Hepatocyte (in vitro differentiated cells): ENCODE measurements around the gene NF2. TPM values are rescaled to one million over a fixed set of nuclear protein-coding genes. Genes with fewer than 3 reads are reported as not detected.

ENCODE experiments used
- DNase-seq: peaks from one replicate; pipeline ENCODE4 v3.0.0-alpha.2; 2016; ENCODE audit warnings: low spot score
- H2AFZ ChIP-seq: fragments of 200-600 bp; sonication (generic); 2 replicates; pipeline ENCODE4 v1.6.0; 2016; ENCODE audit warnings: antibody characterized with exemption, mild to moderate bottlenecking
- H3K27ac ChIP-seq: fragments of 200-600 bp; sonication (generic); 2 replicates; pipeline ENCODE4 v1.5.1; 2016; ENCODE audit warnings: mild to moderate bottlenecking
- H3K27me3 ChIP-seq: fragments of 200-600 bp; sonication (generic); 2 replicates; pipeline ENCODE4 v1.6.1; 2016
- H3K36me3 ChIP-seq: fragments of 200-600 bp; sonication (generic); replicated peaks from 2 replicates; pipeline ENCODE4 v1.5.1; 2016; ENCODE audit warnings: low read depth; ENCODE audit not compliant: insufficient read depth
- H3K4me1 ChIP-seq: fragments of 200-600 bp; sonication (generic); 2 replicates; pipeline ENCODE4 v1.5.1; 2016; ENCODE audit warnings: mild to moderate bottlenecking, moderate library complexity; ENCODE audit not compliant: insufficient read depth
- H3K4me2 ChIP-seq: fragments of 200-600 bp; sonication (generic); 2 replicates; pipeline ENCODE4 v1.6.0; 2016
- H3K4me3 ChIP-seq: fragments of 200-600 bp; sonication (generic); 2 replicates; pipeline ENCODE4 v1.5.1; 2016; ENCODE audit warnings: mild to moderate bottlenecking
- H3K79me2 ChIP-seq: fragments of 200-600 bp; sonication (generic); 2 replicates; pipeline ENCODE4 v1.6.0; 2017; ENCODE audit warnings: mild to moderate bottlenecking
- H3K9me2 ChIP-seq: fragments of 200-600 bp; sonication (generic); replicated peaks from 2 replicates; pipeline ENCODE4 v1.6.0; 2017; ENCODE audit warnings: mild to moderate bottlenecking; ENCODE audit not compliant: insufficient read depth
- H3K9me3 ChIP-seq: fragments of 200-600 bp; sonication (generic); 2 replicates; pipeline ENCODE4 v1.5.1; 2016; ENCODE audit warnings: low read depth, mild to moderate bottlenecking
- H4K20me1 ChIP-seq: fragments of 200-600 bp; sonication (generic); 2 replicates; pipeline ENCODE4 v1.6.0; 2016; ENCODE audit warnings: mild to moderate bottlenecking; ENCODE audit not compliant: insufficient read depth, poor library complexity, severe bottlenecking
- CTCF ChIP-seq: fragments of 200-600 bp; sonication (generic); IDR thresholded peaks from 2 replicates; pipeline ENCODE4 v1.5.1; 2016; ENCODE audit warnings: antibody characterized with exemption, mild to moderate bottlenecking; ENCODE audit not compliant: poor library complexity
- EZH2 ChIP-seq: fragments of 200-600 bp; sonication (generic); IDR thresholded peaks from 2 replicates; pipeline ENCODE4 v1.6.1; 2016; ENCODE audit warnings: antibody characterized with exemption, mild to moderate bottlenecking, borderline replicate concordance
- EZH2phosphoT487 ChIP-seq: fragments of 200-600 bp; sonication (generic); IDR thresholded peaks from one replicate; pipeline ENCODE4 v1.6.1; 2018; ENCODE audit warnings: antibody characterized with exemption, mild to moderate bottlenecking, low read depth, moderate library complexity; ENCODE audit not compliant: unreplicated experiment, severe bottlenecking
- WGBS: methylation state at CpG from one replicate; pipeline ENCODE4 v1.1.6; 2016; ENCODE audit warnings: low lambda C conversion rate; ENCODE audit errors: missing lambda C conversion rate; 5-methylcytosine and 5-hydroxymethylcytosine counted together
- polyA plus RNA-seq: library from polyadenylated mRNA; unstranded; fragments of >200 nt; fragmentation: Nextera tagmentation; extraction: Ambion mirVana; gene quantifications from 2 replicates; pipeline ENCODE4 v1.2.1, GENCODE V29; 2016
- total RNA-seq: library from RNA; depleted of rRNA; stranded (reverse); fragments of >200 nt; gene quantifications from 2 replicates; pipeline ENCODE4 v1.2.3, GENCODE V29; 2014

Gene NF2
- total and polyA plus RNA-seq, 2 experiments from 2014 or later = 18.5 to 30.7 TPM

GRCh38 chr22:29647954-29648737, 44.7 kb downstream of the NF2 start:
- Histone ChIP-seq H3K4me2 (no peak overlapping the region), H3K27ac (no peak overlapping the region), H2AFZ (no peak overlapping the region), H3K4me1 (no peaks in the 10 kb centered on the region), H4K20me1 (no peaks in the 10 kb centered on the region), H3K4me3 (no peak overlapping the region), H3K27me3 (no peaks in the 10 kb centered on the region), H3K9me2 (no peaks in the 10 kb centered on the region), H3K79me2 (no peaks in the 10 kb centered on the region), H3K36me3 (no peaks in the 10 kb centered on the region), H3K9me3 (no peaks in the 10 kb centered on the region)
- TF ChIP-seq CTCF (no peak), EZH2 (no peak), EZH2phosphoT487 (no peak)
- DNase-seq = no peak
- 96% methylated on average over 6 of the region's 6 CpGs for WGBS

- H3K4me3 ChIP-seq = no peak overlapping the region
- no peaks in the 10 kb centered on the region for H3K27me3 ChIP-seq
- DNase-seq = no peak
- H3K79me2 ChIP-seq = no peaks in the 10 kb centered on the region
- H3K4me2 ChIP-seq = no peak overlapping the region
- H4K20me1 ChIP-seq = no peaks in the 10 kb centered on the region
- no peak overlapping the region for H3K27ac ChIP-seq
- TF ChIP-seq EZH2 (no peak), EZH2phosphoT487 (no peak), CTCF (no peak)
- H3K9me2 ChIP-seq = no peaks in the 10 kb centered on the region
- H3K9me3 ChIP-seq = no peaks in the 10 kb centered on the region
- H3K4me1 ChIP-seq = no peaks in the 10 kb centered on the region
- no peaks in the 10 kb centered on the region for H3K36me3 ChIP-seq
- H2AFZ ChIP-seq = no peak overlapping the region
- 97% methylated on average over 5 of the region's 5 CpGs for WGBS
These were observed 46.9 kb downstream of the NF2 start for GRCh38 chr22:29650370-29650769.

GRCh38 chr22:29651652-29652051, 48.2 kb downstream of the NF2 start:
- H3K27me3 ChIP-seq = no peaks in the 10 kb centered on the region
- no peaks in the 10 kb centered on the region for H4K20me1 ChIP-seq
- H3K4me2 ChIP-seq = no peak overlapping the region
- H3K27ac ChIP-seq = no peak overlapping the region
- DNase-seq = no peak
- no peaks in the 10 kb centered on the region for H3K9me3 ChIP-seq
- H2AFZ ChIP-seq = no peak overlapping the region
- no peaks in the 10 kb centered on the region for H3K4me1 ChIP-seq
- no peaks in the 10 kb centered on the region for H3K9me2 ChIP-seq
- TF ChIP-seq EZH2phosphoT487 = no peak
- H3K4me3 ChIP-seq = no peak overlapping the region
- no peaks in the 10 kb centered on the region for H3K36me3 ChIP-seq
- no peaks in the 10 kb centered on the region for H3K79me2 ChIP-seq
- 93% methylated on average over 1 of the region's 1 CpG for WGBS

GRCh38 chr22:29654420-29654819, 51.0 kb downstream of the NF2 start:
- WGBS = 90% methylated on average over 4 of the region's 4 CpGs
- Histone ChIP-seq H3K27ac (no peak overlapping the region), H3K9me2 (no peaks in the 10 kb centered on the region), H2AFZ (no peak overlapping the region), H3K36me3 (no peaks in the 10 kb centered on the region), H3K9me3 (no peaks in the 10 kb centered on the region), H3K4me1 (no peaks in the 10 kb centered on the region), H3K27me3 (no peaks in the 10 kb centered on the region), H3K79me2 (no peaks in the 10 kb centered on the region), H3K4me3 (no peak overlapping the region), H3K4me2 (no peak overlapping the region), H4K20me1 (no peaks in the 10 kb centered on the region)
- no peak for DNase-seq
- TF ChIP-seq EZH2 = no peak
- TF ChIP-seq EZH2phosphoT487 = no peak
- TF ChIP-seq CTCF = no peak
